K562 (cell line): ENCODE measurements around the gene TFE3. TPM values are rescaled to one million over a fixed set of nuclear protein-coding genes. Genes with fewer than 3 reads are reported as not detected.

Experiments used
- ATAC-seq: fragments of 200-7000 bp; cut with Tn5 transposase; 3 replicates; pipeline ENCODE4 v1.9.1; 2020; ENCODE audit warnings: moderate library complexity
- BruUV-seq: library from RNA; stranded (reverse); fragments of 400-500 nt; replicated peaks from 2 replicates; lab custom pipeline; 2021; lab: Mats Ljungman, UMichigan
- CTCF ChIA-PET: fragments of 300-600 bp; formaldehyde crosslinking; extraction: SDS; loops from one replicate; lab custom pipeline; 2021; ENCODE audit warnings: low intra/inter-chr PET ratio; lab: Yijun Ruan, JAX
- POLR2A ChIA-PET: fragments of 300-600, 350-650 bp; sonication (Branson Sonifier 250); formaldehyde crosslinking; extraction: SDS; loops from one replicate; lab custom pipeline; 2021; ENCODE audit warnings: antibody characterized with exemption, inconsistent platforms; lab: Yijun Ruan, JAX
- DNase-seq, 4 experiments: peaks; one replicate each; pipeline versions ENCODE4 v3.0.0 to v3.0.0-alpha.2; 2011 to 2018; ENCODE audit warnings: low spot score in 3 of 4, mixed read lengths in 3 of 4; ENCODE audit errors: extremely low read depth in 1 of 4
- FAIRE-seq: peaks from 2 replicates; lab custom pipeline; 2011; peaks lifted over from hg19 to GRCh38; lab: Jason Lieb, UNC
- H2AFZ ChIP-seq: 2 replicates; pipeline ENCODE4 v1.6.0; 2011; ENCODE audit warnings: low read depth, low read length, control low read depth, inconsistent platforms
- H3K27ac ChIP-seq: fragments of 200-600 bp; 3 replicates; pipeline ENCODE4 v1.8.0; 2011; ENCODE audit warnings: low read depth, mild to moderate bottlenecking, control low read depth, inconsistent platforms, low read length, moderate library complexity, mixed read lengths; ENCODE audit errors: extremely low read depth
- H3K27me3 ChIP-seq, 2 experiments: fragments of 300-600 bp in 1 of 2; 2 replicates in 1 of 2; 3 replicates in 1 of 2; pipeline versions ENCODE4 v1.6.0 to v1.8.0; 2011; ENCODE audit warnings: inconsistent platforms in 2 of 2, low read length in 2 of 2, mild to moderate bottlenecking in 1 of 2, mixed read lengths in 1 of 2, moderate library complexity in 1 of 2; ENCODE audit not compliant: control insufficient read depth in 2 of 2, insufficient read depth in 2 of 2
- H3K36me3 ChIP-seq: fragments of 300-600 bp; 3 replicates; pipeline ENCODE4 v1.8.0; 2011; ENCODE audit warnings: mild to moderate bottlenecking, low read length, inconsistent platforms; ENCODE audit not compliant: control insufficient read depth, insufficient read depth
- H3K4me1 ChIP-seq, 2 experiments: fragments of 200-600 bp in 1 of 2; replicated peaks in 1 of 2; 2 replicates in 1 of 2; 3 replicates in 1 of 2; pipeline versions ENCODE4 v1.5.1 to v1.8.0; 2011; ENCODE audit warnings: inconsistent platforms in 2 of 2, low read length in 2 of 2, mild to moderate bottlenecking in 1 of 2, mixed read lengths in 1 of 2, moderate library complexity in 1 of 2; ENCODE audit not compliant: control insufficient read depth in 2 of 2, insufficient read depth in 2 of 2
- H3K4me2 ChIP-seq: 2 replicates; pipeline ENCODE4 v1.6.1; 2011; ENCODE audit warnings: low read length, control low read depth, inconsistent platforms, mixed read lengths; ENCODE audit not compliant: insufficient read depth
- H3K4me3 ChIP-seq: fragments of 200-600 bp; sonication (generic), shearing (Covaris generic); 2 replicates; pipeline ENCODE4 v1.5.1; 2016; ENCODE audit warnings: control low read depth, inconsistent platforms
- H3K79me2 ChIP-seq: fragments of 200-600 bp; 3 replicates; pipeline ENCODE4 v1.8.0; 2011; ENCODE audit warnings: low read length, inconsistent platforms; ENCODE audit not compliant: control insufficient read depth, insufficient read depth
- H3K9ac ChIP-seq, 2 experiments: 2 replicates each; pipeline versions ENCODE4 v1.6.0 to v1.6.1; 2011; ENCODE audit warnings: low read depth in 2 of 2, low read length in 2 of 2, control low read depth in 1 of 2, inconsistent platforms in 1 of 2, mild to moderate bottlenecking in 1 of 2, mixed read lengths in 1 of 2; ENCODE audit not compliant: insufficient read depth in 1 of 2
- H3K9me1 ChIP-seq: one replicate; pipeline ENCODE4 v1.6.0; 2011; ENCODE audit warnings: inconsistent platforms, mild to moderate bottlenecking, low read length, moderate library complexity; ENCODE audit not compliant: control insufficient read depth, insufficient read depth
- H3K9me3 ChIP-seq: replicated peaks from 2 replicates; pipeline ENCODE4 v1.5.1; 2011; ENCODE audit warnings: low read depth, low read length, inconsistent platforms; ENCODE audit not compliant: control insufficient read depth, insufficient read depth
- H4K20me1 ChIP-seq: replicated peaks from 2 replicates; pipeline ENCODE4 v1.6.1; 2011; ENCODE audit warnings: low read length, inconsistent platforms, mixed read lengths; ENCODE audit not compliant: control insufficient read depth, insufficient read depth
- ATF7 ChIP-seq: fragments of 450-650 bp; IDR thresholded peaks from 2 replicates; pipeline ENCODE4 v1.7.1; 2014; ENCODE audit warnings: mild to moderate bottlenecking, moderate library complexity
- FOXK2 ChIP-seq, 2 experiments: fragments of 450-650 bp; IDR thresholded peaks in 1 of 2; conservative IDR thresholded peaks in 1 of 2; 2 replicates each; pipeline ENCODE4 v1.6.1; 2016; ENCODE audit warnings: low read depth in 2 of 2, mild to moderate bottlenecking in 1 of 2
- HDAC1 ChIP-seq, 2 experiments: fragments of 450-650 bp; IDR thresholded peaks; 2 replicates each; pipeline ENCODE4 v1.6.1; 2016 to 2017; ENCODE audit warnings: inconsistent platforms in 1 of 2, mild to moderate bottlenecking in 1 of 2, moderate library complexity in 1 of 2
- HDAC2 ChIP-seq: fragments of 450-650 bp; IDR thresholded peaks from 2 replicates; pipeline ENCODE4 v1.6.1; 2016; ENCODE audit warnings: mild to moderate bottlenecking
- SMARCA5 ChIP-seq: fragments of 450-650 bp; IDR thresholded peaks from 2 replicates; pipeline ENCODE4 v1.6.1; 2016
- TCF7L2 ChIP-seq: fragments of 150-350 bp; IDR thresholded peaks from 2 replicates; pipeline ENCODE4 v1.6.1; 2016; ENCODE audit warnings: low read depth, mild to moderate bottlenecking, low read length, moderate library complexity
- ZFPM2 ChIP-seq: fragments of 250-450 bp; sonication (Bioruptor Pico); IDR thresholded peaks from 2 replicates; pipeline ENCODE4 v1.5.1; 2022; ENCODE audit warnings: mild to moderate bottlenecking
- ZKSCAN8 ChIP-seq: fragments of 200-800 bp; sonication (Bioruptor generic); IDR thresholded peaks from 2 replicates; pipeline ENCODE4 v1.6.1; 2016; ENCODE audit warnings: missing genetic modification characterization, missing compliant biosample characterization
- WGBS: fragments of 100-300 bp; shearing (Covaris generic); methylation state at CpG from one replicate; pipeline ENCODE4 v1.1.6; 2016; ENCODE audit warnings: low coverage, mixed read lengths; ENCODE audit not compliant: insufficient coverage; ENCODE audit errors: missing lambda C conversion rate; 5-methylcytosine and 5-hydroxymethylcytosine counted together
- in situ Hi-C: fragments of 300-500 bp; cut with MboI; formaldehyde crosslinking; loops from 4 replicates; pipeline ENCODE4 v1.15.0; 2018; ENCODE audit warnings: inconsistent platforms, mixed read lengths
- intact Hi-C: fragments of 100-400 bp; cut with micrococcal nuclease; formaldehyde crosslinking; loops from 2 replicates; pipeline ENCODE4 v1.14.2; 2022
- polyA plus RNA-seq, 8 experiments: library from polyadenylated mRNA; depleted of rRNA in 4 of 8; stranded (reverse) in 5 of 8; unstranded in 3 of 8; fragments of >200 nt; fragmentation: Nextera tagmentation in 2 of 8; fragmentation: Illumina TruSeq in 1 of 8; extraction: Ambion mirVana in 2 of 8; extraction: Trizol in 1 of 8; gene quantifications; 2 replicates each; pipeline versions ENCODE4 v1.2.1 to v1.2.3, GENCODE V29; 2011 to 2014; ENCODE audit warnings: inconsistent platforms in 1 of 8, missing spikeins in 1 of 8
- total RNA-seq, 7 experiments: library from RNA; depleted of rRNA in 6 of 7; stranded (reverse); fragments of >200 nt in 6 of 7; fragmentation: Illumina TruSeq in 2 of 7; extraction: Trizol in 2 of 7; gene quantifications; 2 replicates each; pipeline versions ENCODE4 v1.2.1 to v1.2.3, GENCODE V29; 2011 to 2021; ENCODE audit warnings: low replicate concordance in 1 of 7
- TF ChIP-seq, protein P1 (sequence below): fragments of 450-650 bp; IDR thresholded peaks from 2 replicates; pipeline ENCODE4 v1.6.1; 2018; ENCODE audit not compliant: partially characterized antibody
- TF ChIP-seq, protein P2 (sequence below): fragments of 450-650 bp; IDR thresholded peaks from 2 replicates; pipeline ENCODE4 v1.7.0; 2016; ENCODE audit warnings: borderline replicate concordance
- TF ChIP-seq, protein P3 (sequence below), 2 experiments: fragments of 450-650 bp in 1 of 2; IDR thresholded peaks; 2 replicates each; pipeline ENCODE4 v1.6.1; 2011 to 2017; ENCODE audit warnings: low read depth in 2 of 2, antibody characterized with exemption in 1 of 2, borderline replicate concordance in 1 of 2, low read length in 1 of 2, mild to moderate bottlenecking in 1 of 2, mixed read lengths in 1 of 2; ENCODE audit not compliant: control insufficient read depth in 1 of 2

The TFE3 gene
- total and polyA plus RNA-seq, 9 of the 15 experiments (the other 6 are each of a cell fraction or from before 2014, with no cell fraction given), result 1.9 to 20.3 (median 11.9) TPM

DNA sequence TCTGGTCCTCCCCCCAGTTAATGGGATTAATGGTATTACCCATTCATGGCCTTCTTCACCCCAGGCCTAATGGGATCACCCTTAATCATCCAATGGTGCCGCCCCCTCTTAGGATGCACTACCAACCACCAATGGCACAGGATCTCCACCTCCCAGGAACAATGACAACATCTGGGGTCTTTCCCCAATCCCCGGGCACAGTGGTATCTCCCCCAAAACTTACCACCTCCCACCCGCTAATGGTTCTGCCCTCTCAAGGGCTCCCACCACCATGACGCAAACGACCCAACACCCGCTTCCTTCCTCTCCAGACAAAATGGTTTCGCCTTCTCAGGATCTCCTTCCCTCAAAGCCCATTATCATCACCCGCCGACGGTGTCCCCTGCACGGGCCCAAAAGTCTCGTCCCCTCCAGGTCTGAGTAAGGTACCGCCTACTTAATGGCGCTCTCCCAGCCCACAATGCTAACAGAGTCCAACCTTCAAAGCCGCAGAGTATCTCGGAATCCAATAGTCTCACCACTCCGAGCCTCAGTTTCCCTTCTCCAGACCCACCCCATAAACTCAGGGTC is 41.6 kb downstream of the TFE3 start:
- DNase-seq (peak; percentile 39 to 62 (median 50)), FAIRE-seq (no peak), ATAC-seq (peak; percentile 67)
- ChIA-PET CTCF (no interaction called here), POLR2A (interaction anchor here (0.6 to 1.3 kb wide), 7 partner anchors 21 to 205 kb away, joined by 3 to 4 read pairs (median 3); no protein-coding TSS in a partner anchor)
- Histone ChIP-seq H3K27ac (peak overlapping the region; percentile 100), H3K9me1 (no peaks in the 10 kb centered on the region), H3K9ac (peak overlapping the region; percentile 94 to 97), H4K20me1 (no peaks in the 10 kb centered on the region), H3K4me1 (peaks cover 3 to 6% of the 10 kb centered on the region in 2 experiments; a peak in 2 of 5 replicates), H3K9me3 (no peaks in the 10 kb centered on the region), H3K79me2 (peaks cover 18% of the 10 kb centered on the region), H3K27me3 (no peaks in the 10 kb centered on the region), H3K4me3 (peak overlapping the region; percentile 80), H3K36me3 (peaks cover 33% of the 10 kb centered on the region; the same call in 2 of the 3 replicates), H3K4me2 (peak overlapping the region; percentile 94), H2AFZ (peak overlapping the region; percentile 100)
- intact Hi-C loops, result loop anchor here (5.0 kb wide), 2 partner anchors 41 to 44 kb away; partner anchors contain the start of genes OTUD5 and TFE3
- TSS peak; percentile 69 for BruUV-seq
- in situ Hi-C loops, result no loop called here
- WGBS, result 0% methylated on average over 15 of the region's 17 CpGs
- TF ChIP-seq HDAC2, result 0 out of 2 replicates have a peak, but pooled peaks have one; percentile 8
- TF ChIP-seq ZFPM2 (CRISPR knock-in tag), result no peak
- TF ChIP-seq HDAC1 (IDR thresholded peaks at IDR 0.05), result peak in 1 of 2 experiments; percentile 74; a peak in 1 of 4 replicates
- TF ChIP-seq TCF7L2, result peak; percentile 43; the same call in 1 of the 2 replicates
- TF ChIP-seq, protein P1, sequence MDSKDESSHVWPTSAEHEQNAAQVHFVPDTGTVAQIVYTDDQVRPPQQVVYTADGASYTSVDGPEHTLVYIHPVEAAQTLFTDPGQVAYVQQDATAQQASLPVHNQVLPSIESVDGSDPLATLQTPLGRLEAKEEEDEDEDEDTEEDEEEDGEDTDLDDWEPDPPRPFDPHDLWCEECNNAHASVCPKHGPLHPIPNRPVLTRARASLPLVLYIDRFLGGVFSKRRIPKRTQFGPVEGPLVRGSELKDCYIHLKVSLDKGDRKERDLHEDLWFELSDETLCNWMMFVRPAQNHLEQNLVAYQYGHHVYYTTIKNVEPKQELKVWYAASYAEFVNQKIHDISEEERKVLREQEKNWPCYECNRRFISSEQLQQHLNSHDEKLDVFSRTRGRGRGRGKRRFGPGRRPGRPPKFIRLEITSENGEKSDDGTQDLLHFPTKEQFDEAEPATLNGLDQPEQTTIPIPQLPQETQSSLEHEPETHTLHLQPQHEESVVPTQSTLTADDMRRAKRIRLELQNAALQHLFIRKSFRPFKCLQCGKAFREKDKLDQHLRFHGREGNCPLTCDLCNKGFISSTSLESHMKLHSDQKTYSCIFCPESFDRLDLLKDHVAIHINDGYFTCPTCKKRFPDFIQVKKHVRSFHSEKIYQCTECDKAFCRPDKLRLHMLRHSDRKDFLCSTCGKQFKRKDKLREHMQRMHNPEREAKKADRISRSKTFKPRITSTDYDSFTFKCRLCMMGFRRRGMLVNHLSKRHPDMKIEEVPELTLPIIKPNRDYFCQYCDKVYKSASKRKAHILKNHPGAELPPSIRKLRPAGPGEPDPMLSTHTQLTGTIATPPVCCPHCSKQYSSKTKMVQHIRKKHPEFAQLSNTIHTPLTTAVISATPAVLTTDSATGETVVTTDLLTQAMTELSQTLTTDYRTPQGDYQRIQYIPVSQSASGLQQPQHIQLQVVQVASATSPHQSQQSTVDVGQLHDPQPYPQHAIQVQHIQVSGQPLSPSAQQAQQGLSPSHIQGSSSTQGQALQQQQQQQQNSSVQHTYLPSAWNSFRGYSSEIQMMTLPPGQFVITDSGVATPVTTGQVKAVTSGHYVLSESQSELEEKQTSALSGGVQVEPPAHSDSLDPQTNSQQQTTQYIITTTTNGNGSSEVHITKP, result peak; percentile 98
- TF ChIP-seq ATF7, result peak; percentile 43; the same call in 1 of the 2 replicates
- TF ChIP-seq, protein P2, sequence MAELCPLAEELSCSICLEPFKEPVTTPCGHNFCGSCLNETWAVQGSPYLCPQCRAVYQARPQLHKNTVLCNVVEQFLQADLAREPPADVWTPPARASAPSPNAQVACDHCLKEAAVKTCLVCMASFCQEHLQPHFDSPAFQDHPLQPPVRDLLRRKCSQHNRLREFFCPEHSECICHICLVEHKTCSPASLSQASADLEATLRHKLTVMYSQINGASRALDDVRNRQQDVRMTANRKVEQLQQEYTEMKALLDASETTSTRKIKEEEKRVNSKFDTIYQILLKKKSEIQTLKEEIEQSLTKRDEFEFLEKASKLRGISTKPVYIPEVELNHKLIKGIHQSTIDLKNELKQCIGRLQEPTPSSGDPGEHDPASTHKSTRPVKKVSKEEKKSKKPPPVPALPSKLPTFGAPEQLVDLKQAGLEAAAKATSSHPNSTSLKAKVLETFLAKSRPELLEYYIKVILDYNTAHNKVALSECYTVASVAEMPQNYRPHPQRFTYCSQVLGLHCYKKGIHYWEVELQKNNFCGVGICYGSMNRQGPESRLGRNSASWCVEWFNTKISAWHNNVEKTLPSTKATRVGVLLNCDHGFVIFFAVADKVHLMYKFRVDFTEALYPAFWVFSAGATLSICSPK, result no peak
- TF ChIP-seq ZKSCAN8 (CRISPR knock-in tag), result no peak
- peak; percentile 43; the same call in 1 of the 2 replicates for TF ChIP-seq SMARCA5
- TF ChIP-seq, protein P3, sequence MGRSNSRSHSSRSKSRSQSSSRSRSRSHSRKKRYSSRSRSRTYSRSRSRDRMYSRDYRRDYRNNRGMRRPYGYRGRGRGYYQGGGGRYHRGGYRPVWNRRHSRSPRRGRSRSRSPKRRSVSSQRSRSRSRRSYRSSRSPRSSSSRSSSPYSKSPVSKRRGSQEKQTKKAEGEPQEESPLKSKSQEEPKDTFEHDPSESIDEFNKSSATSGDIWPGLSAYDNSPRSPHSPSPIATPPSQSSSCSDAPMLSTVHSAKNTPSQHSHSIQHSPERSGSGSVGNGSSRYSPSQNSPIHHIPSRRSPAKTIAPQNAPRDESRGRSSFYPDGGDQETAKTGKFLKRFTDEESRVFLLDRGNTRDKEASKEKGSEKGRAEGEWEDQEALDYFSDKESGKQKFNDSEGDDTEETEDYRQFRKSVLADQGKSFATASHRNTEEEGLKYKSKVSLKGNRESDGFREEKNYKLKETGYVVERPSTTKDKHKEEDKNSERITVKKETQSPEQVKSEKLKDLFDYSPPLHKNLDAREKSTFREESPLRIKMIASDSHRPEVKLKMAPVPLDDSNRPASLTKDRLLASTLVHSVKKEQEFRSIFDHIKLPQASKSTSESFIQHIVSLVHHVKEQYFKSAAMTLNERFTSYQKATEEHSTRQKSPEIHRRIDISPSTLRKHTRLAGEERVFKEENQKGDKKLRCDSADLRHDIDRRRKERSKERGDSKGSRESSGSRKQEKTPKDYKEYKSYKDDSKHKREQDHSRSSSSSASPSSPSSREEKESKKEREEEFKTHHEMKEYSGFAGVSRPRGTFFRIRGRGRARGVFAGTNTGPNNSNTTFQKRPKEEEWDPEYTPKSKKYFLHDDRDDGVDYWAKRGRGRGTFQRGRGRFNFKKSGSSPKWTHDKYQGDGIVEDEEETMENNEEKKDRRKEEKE (IDR thresholded peaks at IDR 0.05; ENCODE audit: borderline replicate concordance in 1 of 2, control insufficient read depth in 1 of 2, low read depth in 2 of 2, low read length in 1 of 2), result peak in 1 of 2 experiments; percentile 25; a peak in 1 of 4 replicates
- TF ChIP-seq FOXK2 (conservative IDR thresholded peaks at IDR 0.05 in 1 of 2, IDR thresholded peaks at IDR 0.05 in 1 of 2; ENCODE audit: low read depth in 2 of 2), result peak in 1 of 2 experiments; percentile 71; a peak in 1 of 4 replicates
